ENCODE measurements around the gene F7. TPM values are rescaled to one million over a fixed set of nuclear protein-coding genes. Genes with fewer than 3 reads are reported as not detected.

The F7 gene
- total RNA-seq, 1 experiment from 2014 or later, result not detected

GRCh38 chr13:113076681-113077401 is 28.8 kb upstream of the F7 start:
- no peak for DNase-seq (ENCODE audit: low read depth, low spot score)
- H3K4me3 ChIP-seq (ENCODE audit: low read depth in 2 of 2, low read length in 2 of 2), result no peak overlapping the region
- H3K27me3 ChIP-seq (ENCODE audit: control insufficient read depth, insufficient read depth, low read length), result no peaks in the 10 kb centered on the region
- BruUV-seq (replicated peaks), result no TSS peak
- in situ Hi-C loops (cut with HindIII; ENCODE audit: low pct_unique_long_range_greater_than_20kb, low sequenced_read_pairs) (no loop called here), intact Hi-C loops (cut with micrococcal nuclease; ENCODE audit: unreplicated experiment) (no loop called here)
- no peak overlapping the region for H3K27ac ChIP-seq (ENCODE audit: low read length)
- H3K36me3 ChIP-seq (ENCODE audit: control insufficient read depth, insufficient read depth, low read length), result no peaks in the 10 kb centered on the region
- H3K9me3 ChIP-seq (ENCODE audit: control insufficient read depth, insufficient read depth, low read depth, low read length), result no peaks in the 10 kb centered on the region
- no peaks in the 10 kb centered on the region for H3K4me1 ChIP-seq (ENCODE audit: control insufficient read depth, insufficient read depth, low read length)
- no peak for ATAC-seq
- CTCF ChIA-PET, result no interaction called here
- POLR2A ChIA-PET, result no interaction called here
- TF ChIP-seq POLR2AphosphoS5 (IDR thresholded peaks at IDR 0.05; ENCODE audit: low read depth, low read length) (no peak), TCF7L2 (IDR thresholded peaks at IDR 0.05; ENCODE audit: low read depth, low read length) (no peak), CTCF (IDR thresholded peaks at IDR 0.05) (no peak), REST (IDR thresholded peaks at IDR 0.05; ENCODE audit: insufficient read depth in 1 of 2, low read depth in 2 of 2, low read length in 1 of 2) (no peak), SIN3A (IDR thresholded peaks at IDR 0.05; ENCODE audit: borderline replicate concordance, insufficient read depth, low read depth, low read length) (no peak)

- Histone ChIP-seq H3K4me3 (ENCODE audit: low read depth in 2 of 2, low read length in 2 of 2) (no peak overlapping the region), H3K27ac (ENCODE audit: low read length) (no peak overlapping the region), H3K4me1 (ENCODE audit: control insufficient read depth, insufficient read depth, low read length) (no peaks in the 10 kb centered on the region), H3K36me3 (ENCODE audit: control insufficient read depth, insufficient read depth, low read length) (no peaks in the 10 kb centered on the region), H3K9me3 (ENCODE audit: control insufficient read depth, insufficient read depth, low read depth, low read length) (no peaks in the 10 kb centered on the region), H3K27me3 (ENCODE audit: control insufficient read depth, insufficient read depth, low read length) (no peaks in the 10 kb centered on the region)
- intact Hi-C loops (cut with micrococcal nuclease; ENCODE audit: unreplicated experiment) (no loop called here), in situ Hi-C loops (cut with HindIII; ENCODE audit: low pct_unique_long_range_greater_than_20kb, low sequenced_read_pairs) (no loop called here)
- no TSS peak for BruUV-seq (replicated peaks)
- ATAC-seq, result no peak
- CTCF ChIA-PET, result no interaction called here
- TF ChIP-seq CTCF (IDR thresholded peaks at IDR 0.05) (no peak), TCF7L2 (IDR thresholded peaks at IDR 0.05; ENCODE audit: low read depth, low read length) (no peak), SIN3A (IDR thresholded peaks at IDR 0.05; ENCODE audit: borderline replicate concordance, insufficient read depth, low read depth, low read length) (no peak), REST (IDR thresholded peaks at IDR 0.05; ENCODE audit: insufficient read depth in 1 of 2, low read depth in 2 of 2, low read length in 1 of 2) (no peak), POLR2AphosphoS5 (IDR thresholded peaks at IDR 0.05; ENCODE audit: low read depth, low read length) (no peak)
- no peak for DNase-seq (ENCODE audit: low read depth, low spot score)
- POLR2A ChIA-PET, result no interaction called here
Observed at GRCh38 chr13:113077566-113077952, 28.0 kb upstream of the F7 start.

All from Panc1 (cell line).